GM12878 (cell line): ENCODE data around the gene TNFSF4.
"Not testable (repeated sequence)": the region's sequence is repeated elsewhere in the genome, so short reads cannot be mapped to it uniquely, and the experiment has no call there.

Source experiments
- CTCF ChIP-seq, 3 experiments: IDR thresholded peaks in 2 of 3; conservative IDR thresholded peaks in 1 of 3; 2 replicates each; pipeline ENCODE4 v1.5.1; 2011; ENCODE audit warnings: low read depth in 3 of 3, low read length in 3 of 3, mild to moderate bottlenecking in 3 of 3, control low read depth in 2 of 3, moderate library complexity in 2 of 3, inconsistent platforms in 1 of 3, mixed read lengths in 1 of 3; ENCODE audit not compliant: control insufficient read depth in 2 of 3, insufficient read depth in 1 of 3; ENCODE audit errors: extremely low read depth in 1 of 3
- RAD51 ChIP-seq: fragments of 450-650 bp; IDR thresholded peaks from 2 replicates; pipeline ENCODE4 v1.6.1; 2016; ENCODE audit warnings: moderate library complexity, mild to moderate bottlenecking, inconsistent platforms
- RBBP5 ChIP-seq: fragments of 200-600 bp; sonication (generic); conservative IDR thresholded peaks from 2 replicates; pipeline ENCODE4 v1.6.1; 2016
- TARDBP ChIP-seq: IDR thresholded peaks from 2 replicates; pipeline ENCODE4 v1.6.1; 2016; ENCODE audit warnings: borderline replicate concordance

GRCh38 chr1:173153964-173154363 is 53.2 kb downstream of the TNFSF4 start:
- TF ChIP-seq RAD51; CTCF (IDR thresholded peaks at IDR 0.05 in 2 of 3, conservative IDR thresholded peaks at IDR 0.05 in 1 of 3; ENCODE audit: control insufficient read depth in 2 of 3, extremely low read depth in 1 of 3, insufficient read depth in 1 of 3, low read depth in 3 of 3, low read length in 3 of 3); TARDBP; RBBP5: not testable (repeated sequence)
